HG02798 (cell line): ENCODE data around the gene NAMPT.
"Not testable (repeated sequence)": the region's sequence is repeated elsewhere in the genome, so short reads cannot be mapped to it uniquely, and the experiment has no call there.

ENCODE experiments used
- ATAC-seq: cut with Tn5 transposase; IDR thresholded peaks from one replicate; pipeline ENCODE4 v1.9.1; 2021; ENCODE audit warnings: mild to moderate bottlenecking; ENCODE audit not compliant: unreplicated experiment, poor library complexity

Gene NAMPT

GRCh38 chr7:106239406-106239805 lies 45.4 kb downstream of the NAMPT start:
- ATAC-seq = no peak

- no peak for ATAC-seq
Measured at GRCh38 chr7:106238830-106239229, 46.0 kb downstream of the NAMPT start.

GRCh38 chr7:106236065-106236464 lies 48.7 kb downstream of the NAMPT start:
- no peak for ATAC-seq

GRCh38 chr7:106234425-106234824 lies 50.4 kb downstream of the NAMPT start:
- ATAC-seq = no peak

- ATAC-seq = no peak
Measured at GRCh38 chr7:106231856-106232490, 52.8 kb downstream of the NAMPT start.

- no peak for ATAC-seq
Measured at GRCh38 chr7:106225856-106226255, 58.9 kb downstream of the NAMPT start.

- no peak for ATAC-seq
Measured at GRCh38 chr7:106224797-106225196, 60.0 kb downstream of the NAMPT start.

- no peak for ATAC-seq
Measured at GRCh38 chr7:106223156-106223555, 61.6 kb downstream of the NAMPT start.

GRCh38 chr7:106222545-106222944 lies 62.2 kb downstream of the NAMPT start:
- no peak for ATAC-seq

GRCh38 chr7:106220307-106220706 lies 64.5 kb downstream of the NAMPT start:
- no peak for ATAC-seq

- ATAC-seq = no peak
Measured at GRCh38 chr7:106219170-106219569, 65.6 kb downstream of the NAMPT start.

- ATAC-seq = no peak
Measured at GRCh38 chr7:106218546-106218945, 66.2 kb downstream of the NAMPT start.

GRCh38 chr7:106216923-106217542 lies 67.8 kb downstream of the NAMPT start:
- no peak for ATAC-seq

- ATAC-seq = no peak
Measured at GRCh38 chr7:106216517-106216922, 68.3 kb downstream of the NAMPT start.

- no peak for ATAC-seq
Measured at GRCh38 chr7:106215868-106216516, 68.8 kb downstream of the NAMPT start.

- not testable (repeated sequence) for ATAC-seq
Measured at GRCh38 chr7:106208944-106209343, 75.8 kb downstream of the NAMPT start.

GRCh38 chr7:106206826-106207541 lies 77.8 kb downstream of the NAMPT start:
- no peak for ATAC-seq

GRCh38 chr7:106205621-106206222 lies 79.1 kb downstream of the NAMPT start:
- no peak for ATAC-seq

- no peak for ATAC-seq
Measured at GRCh38 chr7:106203473-106203872, 81.3 kb downstream of the NAMPT start.

- ATAC-seq = no peak
Measured at GRCh38 chr7:106201164-106201563, 83.6 kb downstream of the NAMPT start.
